Glutamatergic neuron (in vitro differentiated cells): ENCODE results near the gene MSGN1. TPM values are rescaled to one million over a fixed set of nuclear protein-coding genes. Genes with fewer than 3 reads are reported as not detected.
A peak's percentile ranks its signal among the peaks of the same experiment; 100 is the strongest.

Source experiments
- DNase-seq: peaks from one replicate; pipeline ENCODE4 v3.0.0; 2022
- H3K27ac Mint-ChIP-seq: one replicate; pipeline ENCODE4 v1.8.0; 2020; ENCODE audit warnings: mild to moderate bottlenecking, mixed read lengths, inconsistent platforms; ENCODE audit not compliant: unreplicated experiment
- H3K27me3 Mint-ChIP-seq: one replicate; pipeline ENCODE4 v1.8.0; 2020; ENCODE audit warnings: mild to moderate bottlenecking, moderate library complexity, mixed read lengths, inconsistent platforms; ENCODE audit not compliant: unreplicated experiment
- H3K36me3 Mint-ChIP-seq: one replicate; pipeline ENCODE4 v1.8.0; 2020; ENCODE audit warnings: mild to moderate bottlenecking, mixed read lengths, inconsistent platforms; ENCODE audit not compliant: unreplicated experiment
- H3K4me1 Mint-ChIP-seq: one replicate; pipeline ENCODE4 v1.8.0; 2020; ENCODE audit warnings: mild to moderate bottlenecking, low read depth, mixed read lengths, inconsistent platforms; ENCODE audit not compliant: unreplicated experiment
- H3K4me3 Mint-ChIP-seq: one replicate; pipeline ENCODE4 v1.8.0; 2020; ENCODE audit warnings: mild to moderate bottlenecking, mixed read lengths, inconsistent platforms; ENCODE audit not compliant: unreplicated experiment
- H3K9me3 Mint-ChIP-seq: one replicate; pipeline ENCODE4 v1.8.0; 2020; ENCODE audit warnings: mild to moderate bottlenecking, moderate library complexity, mixed read lengths, inconsistent platforms; ENCODE audit not compliant: unreplicated experiment
- long read RNA-seq: library from polyadenylated mRNA; unstranded; transcript quantifications from one replicate; pipeline ENCODE4 v2.0.0, GENCODE V29; 2020; ENCODE audit not compliant: unreplicated experiment
- total RNA-seq: library from RNA; stranded (reverse); fragmentation: NEBNext Ultra II Directional; extraction: Animal tissue kit (Norgen Biotek cat#: 25700); gene quantifications from one replicate; pipeline ENCODE4 v1.2.1, GENCODE V29; 2021; ENCODE audit not compliant: unreplicated experiment
- TF ChIP-seq, protein P1 (sequence below): fragments of 200-600 bp; sonication (generic); IDR thresholded peaks from one replicate; pipeline ENCODE4 v1.5.0; 2021; ENCODE audit not compliant: partially characterized antibody, unreplicated experiment

MSGN1 gene, protein sequence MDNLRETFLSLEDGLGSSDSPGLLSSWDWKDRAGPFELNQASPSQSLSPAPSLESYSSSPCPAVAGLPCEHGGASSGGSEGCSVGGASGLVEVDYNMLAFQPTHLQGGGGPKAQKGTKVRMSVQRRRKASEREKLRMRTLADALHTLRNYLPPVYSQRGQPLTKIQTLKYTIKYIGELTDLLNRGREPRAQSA
- not detected for total RNA-seq
- long read RNA-seq = 0 reads

DNA sequence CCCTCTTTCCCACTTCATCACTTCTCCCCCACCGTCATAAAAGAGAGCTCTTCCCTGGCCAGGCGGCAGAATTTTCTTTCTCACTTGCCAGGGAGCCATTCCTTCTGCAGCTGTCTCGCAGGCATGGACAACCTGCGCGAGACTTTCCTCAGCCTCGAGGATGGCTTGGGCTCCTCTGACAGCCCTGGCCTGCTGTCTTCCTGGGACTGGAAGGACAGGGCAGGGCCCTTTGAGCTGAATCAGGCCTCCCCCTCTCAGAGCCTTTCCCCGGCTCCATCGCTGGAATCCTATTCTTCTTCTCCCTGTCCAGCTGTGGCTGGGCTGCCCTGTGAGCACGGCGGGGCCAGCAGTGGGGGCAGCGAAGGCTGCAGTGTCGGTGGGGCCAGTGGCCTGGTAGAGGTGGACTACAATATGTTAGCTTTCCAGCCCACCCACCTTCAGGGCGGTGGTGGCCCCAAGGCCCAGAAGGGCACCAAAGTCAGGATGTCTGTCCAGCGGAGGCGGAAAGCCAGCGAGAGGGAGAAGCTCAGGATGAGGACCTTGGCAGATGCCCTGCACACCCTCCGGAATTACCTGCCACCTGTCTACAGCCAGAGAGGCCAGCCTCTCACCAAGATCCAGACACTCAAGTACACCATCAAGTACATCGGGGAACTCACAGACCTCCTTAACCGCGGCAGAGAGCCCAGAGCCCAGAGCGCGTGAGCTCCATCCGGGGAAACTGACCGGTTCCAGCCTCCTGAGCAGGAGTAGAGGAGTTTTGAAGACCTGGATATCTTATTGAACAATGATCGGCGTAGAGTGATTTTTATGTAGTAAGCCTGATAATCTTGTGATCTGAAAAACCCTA is at the start of gene MSGN1:
TSS of gene MSGN1 (plus strand) at position 65 of the 850 bp plus-strand sequence. CDS start at position 124, 59 bp downstream.
- Mint-ChIP-seq H3K4me1 (peaks cover 49% of the 10 kb centered on the region), H3K9me3 (peaks cover 12% of the 10 kb centered on the region), H3K36me3 (no peaks in the 10 kb centered on the region), H3K27ac (peak within 1 kb of the TSS; percentile 54), H3K4me3 (no peak within 1 kb of the TSS), H3K27me3 (peaks cover 11% of the 10 kb centered on the region)
- TF ChIP-seq, protein P1, sequence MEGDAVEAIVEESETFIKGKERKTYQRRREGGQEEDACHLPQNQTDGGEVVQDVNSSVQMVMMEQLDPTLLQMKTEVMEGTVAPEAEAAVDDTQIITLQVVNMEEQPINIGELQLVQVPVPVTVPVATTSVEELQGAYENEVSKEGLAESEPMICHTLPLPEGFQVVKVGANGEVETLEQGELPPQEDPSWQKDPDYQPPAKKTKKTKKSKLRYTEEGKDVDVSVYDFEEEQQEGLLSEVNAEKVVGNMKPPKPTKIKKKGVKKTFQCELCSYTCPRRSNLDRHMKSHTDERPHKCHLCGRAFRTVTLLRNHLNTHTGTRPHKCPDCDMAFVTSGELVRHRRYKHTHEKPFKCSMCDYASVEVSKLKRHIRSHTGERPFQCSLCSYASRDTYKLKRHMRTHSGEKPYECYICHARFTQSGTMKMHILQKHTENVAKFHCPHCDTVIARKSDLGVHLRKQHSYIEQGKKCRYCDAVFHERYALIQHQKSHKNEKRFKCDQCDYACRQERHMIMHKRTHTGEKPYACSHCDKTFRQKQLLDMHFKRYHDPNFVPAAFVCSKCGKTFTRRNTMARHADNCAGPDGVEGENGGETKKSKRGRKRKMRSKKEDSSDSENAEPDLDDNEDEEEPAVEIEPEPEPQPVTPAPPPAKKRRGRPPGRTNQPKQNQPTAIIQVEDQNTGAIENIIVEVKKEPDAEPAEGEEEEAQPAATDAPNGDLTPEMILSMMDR = no peak
- no peak for DNase-seq

DNA sequence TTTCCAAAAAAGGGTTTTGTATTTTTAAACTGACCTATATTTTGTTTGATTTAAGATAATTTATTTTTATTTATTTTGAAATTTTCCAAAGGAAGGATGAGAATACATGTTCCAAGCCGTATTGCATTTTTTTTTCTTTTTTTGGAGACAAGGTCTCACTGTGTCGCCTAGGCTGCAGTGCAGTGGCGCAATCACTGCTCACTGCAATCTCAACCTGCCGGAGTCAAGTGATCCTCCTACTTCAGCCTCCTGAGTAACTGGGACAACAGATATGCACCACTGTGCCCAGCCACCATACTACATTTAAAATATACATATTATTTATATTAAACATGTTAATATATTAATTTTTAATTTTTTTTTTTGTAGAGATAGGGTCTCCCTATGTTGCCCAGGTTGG is 47.4 kb upstream of the MSGN1 start:
- Mint-ChIP-seq H3K27ac (no peak overlapping the region), H3K27me3 (peaks cover 1% of the 10 kb centered on the region), H3K36me3 (no peaks in the 10 kb centered on the region), H3K4me1 (peaks cover 7% of the 10 kb centered on the region), H3K4me3 (no peak overlapping the region), H3K9me3 (no peaks in the 10 kb centered on the region)
- TF ChIP-seq, protein P1 = no peak
- no peak for DNase-seq

DNA sequence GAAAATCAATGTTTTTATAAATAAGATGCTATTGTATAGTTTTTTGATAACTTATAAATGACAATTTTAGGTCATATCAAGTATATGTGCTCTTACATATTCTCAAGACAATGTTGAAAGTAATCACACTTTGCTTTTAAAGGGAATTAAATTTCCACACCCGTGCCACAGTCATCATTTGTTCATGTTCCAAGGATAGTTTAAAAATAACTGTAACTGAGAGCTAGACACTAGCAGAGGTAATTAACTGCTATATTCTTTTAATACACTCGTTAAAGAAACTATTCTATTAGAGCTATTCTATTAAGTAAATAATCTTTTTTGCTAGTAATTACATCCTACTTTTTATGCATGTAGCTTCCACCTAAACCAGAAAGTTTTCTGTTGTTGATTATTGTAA is 44.3 kb upstream of the MSGN1 start:
- no peaks in the 10 kb centered on the region for H3K36me3 Mint-ChIP-seq
- TF ChIP-seq, protein P1 = no peak
- no peak overlapping the region for H3K27ac Mint-ChIP-seq
- no peak overlapping the region for H3K4me3 Mint-ChIP-seq
- no peak for DNase-seq
- H3K27me3 Mint-ChIP-seq = peaks cover 1% of the 10 kb centered on the region
- no peaks in the 10 kb centered on the region for H3K9me3 Mint-ChIP-seq
- no peaks in the 10 kb centered on the region for H3K4me1 Mint-ChIP-seq

DNA sequence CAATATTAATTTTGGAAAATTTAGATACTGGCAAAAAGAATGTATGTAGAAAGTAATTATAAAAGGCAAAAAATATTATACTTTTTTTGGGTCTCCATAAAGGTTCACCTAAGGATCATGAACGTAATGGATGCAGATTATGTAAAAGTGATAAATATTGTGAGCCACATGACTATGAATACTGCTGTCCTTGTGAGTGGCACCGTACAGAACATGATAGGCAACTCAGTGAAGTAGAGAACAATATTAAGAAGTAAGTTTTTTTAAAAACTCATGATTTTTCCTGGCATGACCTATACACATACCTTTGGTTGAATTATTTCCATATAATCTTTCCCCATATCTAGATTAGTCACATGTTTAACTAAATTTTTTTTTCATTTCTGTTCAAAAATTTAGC is 43.7 kb upstream of the MSGN1 start:
- peaks cover 1% of the 10 kb centered on the region for H3K27me3 Mint-ChIP-seq
- H3K36me3 Mint-ChIP-seq = no peaks in the 10 kb centered on the region
- DNase-seq = no peak
- H3K27ac Mint-ChIP-seq = no peak overlapping the region
- TF ChIP-seq, protein P1 = no peak
- no peaks in the 10 kb centered on the region for H3K4me1 Mint-ChIP-seq
- no peak overlapping the region for H3K4me3 Mint-ChIP-seq
- no peaks in the 10 kb centered on the region for H3K9me3 Mint-ChIP-seq

DNA sequence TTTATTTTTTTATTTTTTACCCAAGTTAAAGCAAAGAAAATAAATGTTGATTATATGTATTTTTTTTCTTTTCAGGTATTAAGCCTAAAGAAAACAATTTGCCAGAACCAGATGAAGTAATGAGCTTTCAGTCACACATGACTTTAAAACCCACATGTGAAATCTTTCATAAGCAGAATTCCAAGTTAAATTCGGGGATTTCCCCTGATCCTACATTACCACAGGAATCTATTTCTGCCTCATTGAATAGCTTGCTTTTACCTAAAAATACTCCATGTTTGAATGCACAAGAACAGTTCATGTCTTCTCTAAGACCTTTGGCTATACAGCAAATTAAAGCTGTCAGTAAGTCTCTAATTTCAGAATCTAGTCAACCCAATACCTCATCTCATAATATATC is 35.7 kb upstream of the MSGN1 start:
- Mint-ChIP-seq H3K27me3 (no peaks in the 10 kb centered on the region), H3K27ac (no peak overlapping the region), H3K9me3 (no peaks in the 10 kb centered on the region), H3K36me3 (no peaks in the 10 kb centered on the region), H3K4me3 (no peak overlapping the region), H3K4me1 (no peaks in the 10 kb centered on the region)
- no peak for DNase-seq
- TF ChIP-seq, protein P1 = no peak
